C4-2B (cell line): ENCODE measurements around the gene IL10RA.
"Not testable (repeated sequence)": the region's sequence is repeated elsewhere in the genome, so short reads cannot be mapped to it uniquely, and the experiment has no call there.

Experiments
- H3K27ac ChIP-seq: fragments of 450-650 bp; 2 replicates; pipeline ENCODE4 v1.5.1; 2017
- ZFX ChIP-seq: fragments of 450-650 bp; IDR thresholded peaks from 2 replicates; pipeline ENCODE4 v1.6.1; 2017
- TF ChIP-seq, protein P1 (sequence below): fragments of 450-650 bp; conservative IDR thresholded peaks from 2 replicates; pipeline ENCODE4 v1.5.1; 2017; ENCODE audit warnings: mild to moderate bottlenecking

Gene IL10RA

GRCh38 chr11:117976445-117976844, 9.7 kb upstream of the IL10RA start:
- H3K27ac ChIP-seq = no peak overlapping the region
- no peak for TF ChIP-seq ZFX
- TF ChIP-seq, protein P1, sequence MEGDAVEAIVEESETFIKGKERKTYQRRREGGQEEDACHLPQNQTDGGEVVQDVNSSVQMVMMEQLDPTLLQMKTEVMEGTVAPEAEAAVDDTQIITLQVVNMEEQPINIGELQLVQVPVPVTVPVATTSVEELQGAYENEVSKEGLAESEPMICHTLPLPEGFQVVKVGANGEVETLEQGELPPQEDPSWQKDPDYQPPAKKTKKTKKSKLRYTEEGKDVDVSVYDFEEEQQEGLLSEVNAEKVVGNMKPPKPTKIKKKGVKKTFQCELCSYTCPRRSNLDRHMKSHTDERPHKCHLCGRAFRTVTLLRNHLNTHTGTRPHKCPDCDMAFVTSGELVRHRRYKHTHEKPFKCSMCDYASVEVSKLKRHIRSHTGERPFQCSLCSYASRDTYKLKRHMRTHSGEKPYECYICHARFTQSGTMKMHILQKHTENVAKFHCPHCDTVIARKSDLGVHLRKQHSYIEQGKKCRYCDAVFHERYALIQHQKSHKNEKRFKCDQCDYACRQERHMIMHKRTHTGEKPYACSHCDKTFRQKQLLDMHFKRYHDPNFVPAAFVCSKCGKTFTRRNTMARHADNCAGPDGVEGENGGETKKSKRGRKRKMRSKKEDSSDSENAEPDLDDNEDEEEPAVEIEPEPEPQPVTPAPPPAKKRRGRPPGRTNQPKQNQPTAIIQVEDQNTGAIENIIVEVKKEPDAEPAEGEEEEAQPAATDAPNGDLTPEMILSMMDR = no peak

- no peak overlapping the region for H3K27ac ChIP-seq
- TF ChIP-seq, protein P1 = no peak
These were observed 9.2 kb upstream of the IL10RA start for GRCh38 chr11:117977029-117977428.

DNA sequence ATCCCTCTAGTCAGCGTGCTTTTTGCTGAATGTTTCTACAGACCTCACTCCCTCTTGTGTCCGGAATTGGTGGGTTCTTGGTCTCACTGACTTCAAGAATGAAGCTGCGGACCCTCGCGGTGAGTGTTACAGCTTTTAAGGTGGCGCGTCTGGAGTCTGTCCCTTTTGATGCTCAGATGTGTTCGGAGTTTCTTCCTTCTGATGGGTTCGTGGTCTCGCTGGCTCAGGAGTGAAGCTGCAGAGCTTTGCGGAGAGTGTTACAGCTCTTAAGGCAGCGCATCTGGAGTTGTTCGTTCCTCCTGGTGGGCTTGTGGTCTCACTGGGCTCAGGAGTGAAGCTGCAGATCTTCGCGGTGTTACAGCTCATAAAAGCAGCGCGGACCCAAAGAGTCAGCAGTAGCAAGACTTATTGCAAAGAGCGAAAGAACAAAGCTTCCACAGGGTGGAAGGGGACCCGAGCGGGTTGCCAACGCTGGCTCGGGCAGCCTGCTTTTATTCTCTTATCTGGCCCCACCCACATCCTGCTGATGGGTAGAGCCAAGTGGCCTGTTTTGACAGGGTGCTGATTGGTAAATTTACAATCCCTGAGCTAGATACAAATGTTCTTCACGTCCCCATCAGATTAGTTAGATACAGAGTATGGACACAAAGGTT, 8.5 kb upstream of the IL10RA start:
- not testable (repeated sequence) for H3K27ac ChIP-seq

DNA sequence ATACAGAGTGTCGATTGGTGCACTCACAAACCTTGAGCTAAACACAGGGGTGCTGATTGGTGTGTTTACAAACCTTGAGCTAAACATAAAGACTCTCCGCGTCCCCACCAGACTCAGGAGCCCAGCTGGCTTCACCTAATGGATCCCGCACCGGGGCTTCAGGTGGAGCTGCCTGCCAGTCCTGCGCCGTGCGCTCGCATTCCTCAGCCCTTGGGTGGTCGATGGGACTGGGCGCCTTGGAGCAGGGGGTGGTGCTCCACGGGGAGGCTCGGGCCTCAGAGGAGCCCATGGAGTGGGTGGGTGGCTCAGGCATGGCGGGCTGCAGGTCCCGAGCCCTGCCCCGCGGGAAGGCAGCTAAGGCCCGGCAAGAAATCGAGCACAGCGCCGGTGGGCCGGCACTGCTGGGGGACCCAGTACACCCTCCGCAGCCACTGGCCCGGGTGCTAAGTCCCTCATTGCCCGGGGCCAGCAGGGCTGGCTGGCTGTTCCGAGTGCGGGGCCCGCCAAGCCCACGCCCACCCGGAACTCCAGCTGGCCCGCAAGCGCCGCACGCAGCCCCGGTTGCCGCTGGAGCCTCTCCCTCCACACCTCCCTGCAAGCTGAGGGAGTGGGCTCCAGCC, 7.8 kb upstream of the IL10RA start:
- H3K27ac ChIP-seq = not testable (repeated sequence)

GRCh38 chr11:117978991-117979390, 7.2 kb upstream of the IL10RA start:
- H3K27ac ChIP-seq = no peak overlapping the region
- TF ChIP-seq, protein P1 = no peak
- TF ChIP-seq ZFX = no peak

GRCh38 chr11:117979481-117980211, 6.5 kb upstream of the IL10RA start:
- no peak overlapping the region for H3K27ac ChIP-seq
- TF ChIP-seq, protein P1 = no peak
- TF ChIP-seq ZFX = no peak

DNA sequence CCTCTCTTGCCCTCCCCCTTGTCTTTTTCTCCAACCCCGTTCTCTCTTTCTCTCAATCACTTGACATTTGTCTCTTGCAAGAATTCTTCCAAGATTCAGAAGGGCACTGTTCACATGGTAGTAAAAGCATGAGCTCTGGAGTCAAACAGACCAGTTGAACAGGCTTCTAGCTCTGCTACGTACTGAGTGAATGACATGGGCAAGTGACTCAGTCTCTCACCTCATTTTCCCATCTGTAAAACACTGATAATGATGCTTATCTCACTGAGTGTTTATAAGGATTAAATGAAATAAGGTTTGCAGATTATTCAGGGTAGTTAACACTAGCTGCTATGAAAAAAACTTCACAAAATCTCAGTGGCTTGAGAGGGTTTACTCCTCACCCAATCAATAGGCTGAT, 5.9 kb upstream of the IL10RA start:
- H3K27ac ChIP-seq = no peak overlapping the region
- TF ChIP-seq ZFX = no peak
- TF ChIP-seq, protein P1 = no peak

- TF ChIP-seq, protein P1 = no peak
- TF ChIP-seq ZFX = no peak
- H3K27ac ChIP-seq = no peak overlapping the region
These were observed 5.5 kb upstream of the IL10RA start for GRCh38 chr11:117980720-117981119.
